GM18508 (cell line): ENCODE results near the gene SULT2B1.
"Not testable (repeated sequence)": the region's sequence is repeated elsewhere in the genome, so short reads cannot be mapped to it uniquely, and the experiment has no call there.

Experiments used
- ATAC-seq: cut with Tn5 transposase; IDR thresholded peaks from one replicate; pipeline ENCODE4 v1.9.1; 2021; ENCODE audit warnings: moderate number of reproducible peaks; ENCODE audit not compliant: insufficient read depth, unreplicated experiment

SULT2B1 gene

GRCh38 chr19:48524732-48525131 lies 27.2 kb upstream of the SULT2B1 start:
- ATAC-seq = no peak

GRCh38 chr19:48529156-48529555 lies 22.8 kb upstream of the SULT2B1 start:
- no peak for ATAC-seq

GRCh38 chr19:48530066-48530720 lies 21.8 kb upstream of the SULT2B1 start:
- ATAC-seq = no peak

GRCh38 chr19:48530770-48531169 lies 21.2 kb upstream of the SULT2B1 start:
- no peak for ATAC-seq

GRCh38 chr19:48533770-48534169 lies 18.2 kb upstream of the SULT2B1 start:
- ATAC-seq = no peak

- no peak for ATAC-seq
Measured at GRCh38 chr19:48537541-48537940, 14.4 kb upstream of the SULT2B1 start.

- ATAC-seq = not testable (repeated sequence)
Measured at GRCh38 chr19:48538057-48538456, 13.9 kb upstream of the SULT2B1 start.

- ATAC-seq = no peak
Measured at GRCh38 chr19:48539503-48540096, 12.4 kb upstream of the SULT2B1 start.

- ATAC-seq = no peak
Measured at GRCh38 chr19:48540110-48540509, 11.9 kb upstream of the SULT2B1 start.

GRCh38 chr19:48541813-48542212 lies 10.2 kb upstream of the SULT2B1 start:
- ATAC-seq = no peak

GRCh38 chr19:48543121-48543710 lies 8.8 kb upstream of the SULT2B1 start:
- no peak for ATAC-seq

GRCh38 chr19:48544856-48545750 lies 6.9 kb upstream of the SULT2B1 start:
- ATAC-seq = no peak

GRCh38 chr19:48547722-48548121 lies 4.2 kb upstream of the SULT2B1 start:
- no peak for ATAC-seq

- ATAC-seq = no peak
Measured at GRCh38 chr19:48548253-48548911, 3.6 kb upstream of the SULT2B1 start.

GRCh38 chr19:48549380-48549779 lies 2.6 kb upstream of the SULT2B1 start:
- ATAC-seq = no peak

GRCh38 chr19:48552406-48553322 lies 692 bp downstream of the SULT2B1 start:
- ATAC-seq = no peak

- ATAC-seq = no peak
Measured at GRCh38 chr19:48553676-48554384, 1.9 kb downstream of the SULT2B1 start.

- ATAC-seq = no peak
Measured at GRCh38 chr19:48554385-48555091, 2.6 kb downstream of the SULT2B1 start.
